A673 (cell line): ENCODE results near the gene GALNT9. TPM values are rescaled to one million over a fixed set of nuclear protein-coding genes. Genes with fewer than 3 reads are reported as not detected.

Experiments used
- BruUV-seq: library from RNA; stranded (reverse); fragments of 400-500 nt; replicated peaks from 2 replicates; lab custom pipeline; 2021; lab: Mats Ljungman, UMichigan
- CTCF ChIA-PET: fragments of 300-600 bp; sonication (Branson Sonifier 250); formaldehyde crosslinking; loops from one replicate; lab custom pipeline; 2022; ENCODE audit warnings: antibody characterized with exemption; lab: Charles Lee
- POLR2A ChIA-PET: fragments of 300-600 bp; sonication (Branson Sonifier 250); formaldehyde crosslinking; loops from one replicate; lab custom pipeline; 2022; ENCODE audit warnings: antibody characterized with exemption; ENCODE audit not compliant: low non-redundant PET; lab: Charles Lee
- DNase-seq: peaks from one replicate; pipeline ENCODE4 v3.0.0-alpha.2; 2015; ENCODE audit warnings: low spot score
- H3K27ac ChIP-seq: fragments of 200-600 bp; sonication (generic); 2 replicates; pipeline ENCODE4 v1.5.1; 2016; ENCODE audit warnings: mixed run types, low read depth, mild to moderate bottlenecking, mixed read lengths, antibody characterized with exemption, low read length; ENCODE audit not compliant: poor library complexity, severe bottlenecking
- H3K27me3 ChIP-seq: fragments of 200-600 bp; sonication (generic); replicated peaks from 2 replicates; pipeline ENCODE4 v1.6.1; 2017; ENCODE audit warnings: mixed run types, low read depth, mild to moderate bottlenecking, mixed read lengths, antibody characterized with exemption, low read length; ENCODE audit not compliant: insufficient read depth, poor library complexity
- H3K36me3 ChIP-seq: fragments of 200-600 bp; sonication (generic); 2 replicates; pipeline ENCODE4 v1.6.1; 2016; ENCODE audit warnings: mixed run types, mild to moderate bottlenecking, mixed read lengths, antibody characterized with exemption, low read length; ENCODE audit not compliant: insufficient read depth, poor library complexity, severe bottlenecking
- H3K4me1 ChIP-seq: fragments of 200-600 bp; sonication (generic); 2 replicates; pipeline ENCODE4 v1.6.1; 2017; ENCODE audit warnings: mixed run types, mild to moderate bottlenecking, mixed read lengths, antibody characterized with exemption, low read length; ENCODE audit not compliant: insufficient read depth, poor library complexity, severe bottlenecking
- H3K4me3 ChIP-seq: fragments of 200-600 bp; sonication (generic); 2 replicates; pipeline ENCODE4 v1.5.1; 2016; ENCODE audit warnings: low read depth, mixed run types, mild to moderate bottlenecking, mixed read lengths, low read length; ENCODE audit not compliant: poor library complexity, severe bottlenecking
- H3K9me3 ChIP-seq: fragments of 200-600 bp; sonication (generic); 2 replicates; pipeline ENCODE4 v1.6.1; 2016; ENCODE audit warnings: mixed run types, low read depth, mild to moderate bottlenecking, mixed read lengths, antibody characterized with exemption, low read length; ENCODE audit not compliant: poor library complexity, severe bottlenecking
- CTCF ChIP-seq: fragments of 300-800, 200-600 bp; sonication (generic); conservative IDR thresholded peaks from 2 replicates; pipeline ENCODE4 v1.5.1; 2017; ENCODE audit warnings: low read depth, mild to moderate bottlenecking, antibody characterized with exemption, low read length, moderate library complexity, mixed read lengths
- EZH2 ChIP-seq: fragments of 200-600 bp; sonication (generic); IDR thresholded peaks from 2 replicates; pipeline ENCODE4 v1.6.1; 2017; ENCODE audit warnings: borderline replicate concordance, low read depth, mild to moderate bottlenecking, mixed read lengths, antibody characterized with exemption, low read length; ENCODE audit not compliant: poor library complexity, severe bottlenecking
- intact Hi-C: fragments of 100-400 bp; cut with micrococcal nuclease; formaldehyde crosslinking; loops from one replicate; pipeline ENCODE4 v1.10.0; 2022; ENCODE audit not compliant: unreplicated experiment
- total RNA-seq: library from RNA; stranded (reverse); gene quantifications from 2 replicates; pipeline ENCODE4 v1.2.3, GENCODE V29; 2021

Gene GALNT9
- total RNA-seq, 1 experiment from 2014 or later: 7.4 TPM

- intact Hi-C loops: no loop called here
- H3K27me3 ChIP-seq: no peaks in the 10 kb centered on the region
- TF ChIP-seq CTCF (no peak), EZH2 (no peak)
- no peak for DNase-seq
- peaks cover 7% of the 10 kb centered on the region for H3K4me1 ChIP-seq
- no TSS peak for BruUV-seq
- H3K36me3 ChIP-seq: peaks cover 7% of the 10 kb centered on the region
- ChIA-PET POLR2A (no interaction called here), CTCF (no interaction called here)
- H3K9me3 ChIP-seq: no peaks in the 10 kb centered on the region
- H3K4me3 ChIP-seq: no peak overlapping the region
- no peak overlapping the region for H3K27ac ChIP-seq
Observed at GRCh38 chr12:132157733-132158409, 171.5 kb downstream of the GALNT9 start.

DNA sequence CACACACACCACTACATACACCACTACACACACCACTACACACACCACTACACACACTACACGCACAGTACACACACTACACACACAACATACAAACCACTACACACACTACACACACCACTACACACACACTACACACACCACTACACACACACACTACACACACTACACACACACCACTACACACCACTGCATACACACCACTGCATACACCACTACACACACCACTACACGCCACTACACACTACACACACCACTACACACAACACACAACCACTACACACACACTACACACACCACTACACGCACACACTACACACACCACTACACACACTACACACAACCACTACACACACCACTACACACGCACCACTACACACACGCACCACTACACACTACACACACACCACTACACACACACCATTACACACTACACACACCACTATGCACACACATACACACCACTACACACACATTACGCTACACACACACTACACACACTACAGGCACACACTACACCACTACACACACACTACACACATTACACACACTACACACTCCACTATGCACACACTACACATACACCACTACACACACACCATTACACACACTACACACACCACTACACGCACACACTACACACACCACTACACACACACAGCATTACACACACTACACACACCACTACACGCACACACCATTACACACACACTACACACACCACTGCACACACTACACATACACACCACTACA lies 172.6 kb downstream of the GALNT9 start:
- Histone ChIP-seq H3K4me1 (no peaks in the 10 kb centered on the region), H3K27ac (no peak overlapping the region), H3K27me3 (no peaks in the 10 kb centered on the region), H3K36me3 (peaks cover 12% of the 10 kb centered on the region), H3K9me3 (no peaks in the 10 kb centered on the region), H3K4me3 (no peak overlapping the region)
- ChIA-PET POLR2A (no interaction called here), CTCF (no interaction called here)
- DNase-seq: no peak
- TF ChIP-seq CTCF: no peak
- no peak for TF ChIP-seq EZH2
- intact Hi-C loops: no loop called here
- no TSS peak for BruUV-seq

GRCh38 chr12:132155771-132156572 lies 173.4 kb downstream of the GALNT9 start:
- Histone ChIP-seq H3K4me3 (no peak overlapping the region), H3K4me1 (no peaks in the 10 kb centered on the region), H3K9me3 (no peaks in the 10 kb centered on the region), H3K27me3 (no peaks in the 10 kb centered on the region), H3K27ac (no peak overlapping the region), H3K36me3 (peaks cover 12% of the 10 kb centered on the region)
- intact Hi-C loops: loop anchor here (2.0 kb wide), 1 partner anchor 459 kb away; no protein-coding TSS in a partner anchor
- no TSS peak for BruUV-seq
- ChIA-PET POLR2A (no interaction called here), CTCF (no interaction called here)
- TF ChIP-seq CTCF (no peak), EZH2 (no peak)
- no peak for DNase-seq
